ENCODE measurements around the gene TRIM17. TPM values are rescaled to one million over a fixed set of nuclear protein-coding genes. Genes with fewer than 3 reads are reported as not detected.
A peak's percentile ranks its signal among the peaks of the same experiment; 100 is the strongest.

Gene TRIM17
- total RNA-seq, 1 donor from 2014 or later = 1.5 TPM

DNA sequence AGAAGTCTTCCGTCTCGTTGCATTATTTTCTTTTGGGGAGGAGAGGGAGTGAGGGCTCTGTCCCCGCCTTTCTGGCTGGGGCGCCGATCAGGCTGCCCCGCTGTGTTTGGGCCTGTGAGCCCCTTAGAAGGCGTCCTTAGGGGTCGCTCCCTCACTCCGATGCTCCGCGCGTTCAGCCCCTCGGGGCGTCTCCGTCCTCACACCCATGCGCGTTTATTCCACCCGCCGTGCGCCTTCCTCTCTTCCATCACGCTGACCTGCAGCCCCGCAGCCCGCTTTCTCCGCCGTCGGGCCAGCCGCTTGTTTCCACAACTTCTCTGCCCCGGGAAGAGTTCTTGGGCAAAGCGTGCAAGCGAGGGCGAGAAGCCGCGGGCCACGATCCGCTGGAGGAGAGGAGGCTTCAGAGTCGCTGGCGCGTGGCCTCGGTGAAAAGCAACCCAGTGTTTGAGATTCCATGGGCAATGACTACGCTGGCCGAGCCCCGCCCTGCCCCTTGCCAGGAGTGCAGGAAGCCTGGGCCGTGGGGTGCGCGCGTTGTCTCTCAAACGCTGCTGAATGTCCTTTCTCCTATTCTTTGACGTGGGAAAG lies 37.7 kb downstream of the TRIM17 start:
- DNase-seq (ENCODE audit: low read depth) = peak; percentile 26

GRCh38 chr1:228378090-228378872 lies 38.4 kb downstream of the TRIM17 start:
- DNase-seq (ENCODE audit: low read depth) = no peak

DNA sequence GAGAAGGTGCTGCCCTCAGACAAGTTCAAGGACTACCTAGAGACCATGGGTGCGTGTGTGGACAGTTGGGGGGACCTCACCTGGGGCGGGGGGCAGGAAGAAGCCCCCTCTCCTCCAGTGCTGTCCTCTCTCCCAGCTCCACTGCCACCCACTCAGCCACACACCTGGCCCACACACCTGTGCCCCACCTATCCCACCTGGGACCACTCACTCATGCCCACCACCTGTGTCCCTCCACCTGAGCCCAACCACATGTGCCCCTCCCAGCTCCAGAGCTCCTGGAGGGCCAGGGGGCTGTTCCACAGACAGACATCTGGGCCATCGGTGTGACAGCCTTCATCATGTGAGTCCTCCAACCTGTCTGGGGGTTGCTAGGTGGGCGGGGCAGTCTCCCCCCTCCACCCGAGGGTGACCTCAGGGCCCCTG lies 39.0 kb downstream of the TRIM17 start:
- no peak for DNase-seq (ENCODE audit: low read depth)

- DNase-seq (ENCODE audit: low read depth) = no peak
Measured at GRCh38 chr1:228376651-228377631, 39.7 kb downstream of the TRIM17 start.

DNA sequence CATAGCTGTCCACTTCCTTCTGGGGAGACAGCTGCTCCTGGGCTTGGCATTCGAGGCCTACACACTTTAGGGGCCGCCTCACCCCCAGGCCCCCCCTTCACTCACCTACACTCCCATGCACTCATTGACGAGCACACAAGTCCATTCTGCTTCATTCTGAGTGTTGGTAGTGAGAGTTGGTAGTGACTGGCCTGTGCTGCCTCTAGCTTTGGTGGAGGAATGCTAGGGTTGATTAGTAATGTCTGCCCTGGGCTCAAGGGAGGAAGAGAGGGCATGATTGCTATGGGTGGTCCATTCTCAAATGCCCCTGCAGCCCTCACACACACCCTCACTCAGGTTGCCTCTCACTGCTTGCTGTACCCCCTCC lies 40.4 kb downstream of the TRIM17 start:
- DNase-seq (ENCODE audit: low read depth) = no peak

DNA sequence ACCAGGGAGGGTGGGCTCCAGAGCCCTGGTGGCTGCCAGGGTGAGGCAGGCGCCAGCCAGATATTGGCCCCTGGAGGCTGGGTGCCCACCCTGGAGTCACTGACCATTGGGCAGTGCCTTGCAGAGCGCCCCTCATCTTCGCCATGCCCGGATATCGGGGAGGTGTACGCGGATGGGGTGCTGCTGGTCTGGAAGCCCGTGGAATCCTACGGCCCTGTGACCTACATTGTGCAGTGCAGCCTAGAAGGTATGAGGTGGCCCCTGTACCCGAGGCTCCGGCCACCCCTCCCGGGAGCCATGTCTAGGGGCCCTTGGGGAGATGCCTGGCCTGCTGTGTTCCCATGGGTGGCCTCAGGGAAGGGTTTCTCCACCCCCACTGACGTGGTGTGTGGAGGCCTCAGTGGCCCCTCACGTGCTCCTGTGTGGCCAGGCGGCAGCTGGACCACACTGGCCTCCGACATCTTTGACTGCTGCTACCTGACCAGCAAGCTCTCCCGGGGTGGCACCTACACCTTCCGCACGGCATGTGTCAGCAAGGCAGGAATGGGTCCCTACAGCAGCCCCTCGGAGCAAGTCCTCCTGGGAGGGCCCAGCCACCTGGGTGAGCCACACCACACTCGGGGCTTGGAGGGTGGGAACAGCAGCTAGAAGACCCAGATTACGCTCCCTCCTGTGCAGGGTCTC lies 40.9 kb downstream of the TRIM17 start:
- DNase-seq (ENCODE audit: low read depth) = no peak

- DNase-seq (ENCODE audit: low read depth) = peak; percentile 7
Measured at GRCh38 chr1:228374711-228375577, 41.7 kb downstream of the TRIM17 start.

- DNase-seq (ENCODE audit: low read depth) = no peak
Measured at GRCh38 chr1:228373681-228374571, 42.7 kb downstream of the TRIM17 start.

GRCh38 chr1:228373004-228373680 lies 43.5 kb downstream of the TRIM17 start:
- DNase-seq (ENCODE audit: low read depth) = no peak

- DNase-seq (ENCODE audit: low read depth) = peak; percentile 72
Measured at GRCh38 chr1:228372183-228373003, 44.3 kb downstream of the TRIM17 start.

GRCh38 chr1:228371741-228372182 lies 44.9 kb downstream of the TRIM17 start:
- no peak for DNase-seq (ENCODE audit: low read depth)

DNA sequence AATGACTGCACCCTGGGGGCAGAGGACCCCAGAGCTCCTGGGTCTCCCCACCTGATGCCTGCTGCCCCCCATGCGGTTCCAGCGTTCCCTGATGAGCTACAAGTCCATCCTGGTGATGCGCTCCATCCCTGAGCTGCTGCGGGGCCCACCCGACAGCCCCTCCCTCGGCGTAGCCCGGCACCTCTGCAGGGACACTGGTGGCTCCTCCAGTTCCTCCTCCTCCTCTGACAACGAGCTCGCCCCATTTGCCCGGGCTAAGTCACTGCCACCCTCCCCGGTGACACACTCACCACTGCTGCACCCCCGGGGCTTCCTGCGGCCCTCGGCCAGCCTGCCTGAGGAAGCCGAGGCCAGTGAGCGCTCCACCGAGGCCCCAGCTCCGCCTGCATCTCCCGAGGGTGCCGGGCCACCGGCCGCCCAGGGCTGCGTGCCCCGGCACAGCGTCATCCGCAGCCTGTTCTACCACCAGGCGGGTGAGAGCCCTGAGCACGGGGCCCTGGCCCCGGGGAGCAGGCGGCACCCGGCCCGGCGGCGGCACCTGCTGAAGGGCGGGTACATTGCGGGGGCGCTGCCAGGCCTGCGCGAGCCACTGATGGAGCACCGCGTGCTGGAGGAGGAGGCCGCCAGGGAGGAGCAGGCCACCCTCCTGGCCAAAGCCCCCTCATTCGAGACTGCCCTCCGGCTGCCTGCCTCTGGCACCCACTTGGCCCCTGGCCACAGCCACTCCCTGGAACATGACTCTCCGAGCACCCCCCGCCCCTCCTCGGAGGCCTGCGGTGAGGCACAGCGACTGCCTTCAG lies 45.5 kb downstream of the TRIM17 start:
- no peak for DNase-seq (ENCODE audit: low read depth)

GRCh38 chr1:228370439-228370940 lies 46.2 kb downstream of the TRIM17 start:
- no peak for DNase-seq (ENCODE audit: low read depth)

DNA sequence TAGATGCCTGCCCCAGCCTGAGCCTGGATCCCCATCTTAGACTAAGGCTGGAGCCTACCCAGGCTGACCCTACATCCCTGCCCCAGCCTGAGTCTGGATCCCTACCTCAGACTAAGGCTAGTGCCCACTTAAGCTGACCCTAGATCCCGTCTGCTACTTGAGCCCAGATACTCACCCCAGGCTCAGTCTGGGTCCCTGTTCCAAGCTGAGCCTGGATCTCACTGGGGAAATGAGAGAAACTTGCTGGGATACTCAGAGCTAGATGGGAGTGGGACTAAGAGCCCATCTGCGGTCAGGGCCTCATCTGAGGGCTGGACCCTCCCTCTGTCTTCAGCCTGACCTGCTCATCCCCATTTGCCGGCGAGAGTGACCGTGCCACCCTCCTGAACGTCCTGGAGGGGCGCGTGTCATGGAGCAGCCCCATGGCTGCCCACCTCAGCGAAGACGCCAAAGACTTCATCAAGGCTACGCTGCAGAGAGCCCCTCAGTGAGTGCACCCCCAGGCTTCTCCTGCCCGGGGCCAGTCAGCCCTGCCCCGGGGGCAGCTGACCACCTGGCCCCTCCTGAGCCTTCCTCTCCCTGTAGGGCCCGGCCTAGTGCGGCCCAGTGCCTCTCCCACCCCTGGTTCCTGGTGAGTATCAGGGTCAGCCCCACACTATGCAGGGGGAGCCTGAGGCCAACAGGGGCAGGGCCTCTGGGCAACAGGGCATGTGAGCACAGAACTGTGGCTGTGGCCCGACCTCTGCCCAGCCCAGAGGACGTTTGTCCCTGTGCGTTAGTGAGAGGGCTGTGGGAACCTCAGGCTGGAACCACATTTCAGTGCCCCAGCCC lies 46.8 kb downstream of the TRIM17 start:
- DNase-seq (ENCODE audit: low read depth) = no peak

- DNase-seq (ENCODE audit: low read depth) = no peak
Measured at GRCh38 chr1:228368801-228369607, 47.7 kb downstream of the TRIM17 start.

Measured in renal cortical epithelial cell (primary cell).